HG02870 (cell line): Measurements from ENCODE around the gene C11orf71.

Experiments used
- ATAC-seq: cut with Tn5 transposase; IDR thresholded peaks from one replicate; pipeline ENCODE4 v1.9.1; 2021; ENCODE audit warnings: mild to moderate bottlenecking, moderate library complexity; ENCODE audit not compliant: unreplicated experiment

Gene C11orf71

GRCh38 chr11:114400915-114401223 is 558 bp upstream of the C11orf71 start:
- no peak for ATAC-seq

- ATAC-seq = no peak
These were observed 658 bp downstream of the C11orf71 start for GRCh38 chr11:114399490-114400215.

GRCh38 chr11:114398303-114398920 is 1.9 kb downstream of the C11orf71 start:
- no peak for ATAC-seq

GRCh38 chr11:114397349-114397982 is 2.8 kb downstream of the C11orf71 start:
- ATAC-seq = no peak

- ATAC-seq = no peak
These were observed 3.4 kb downstream of the C11orf71 start for GRCh38 chr11:114396916-114397315.

- no peak for ATAC-seq
These were observed 4.6 kb downstream of the C11orf71 start for GRCh38 chr11:114395736-114396135.

- no peak for ATAC-seq
These were observed 7.3 kb downstream of the C11orf71 start for GRCh38 chr11:114392735-114393667.

- ATAC-seq = no peak
These were observed 13.8 kb downstream of the C11orf71 start for GRCh38 chr11:114386545-114386944.

- ATAC-seq = no peak
These were observed 14.2 kb downstream of the C11orf71 start for GRCh38 chr11:114386131-114386530.

- ATAC-seq = no peak
These were observed 15.8 kb downstream of the C11orf71 start for GRCh38 chr11:114384487-114384886.

- no peak for ATAC-seq
These were observed 17.8 kb downstream of the C11orf71 start for GRCh38 chr11:114382509-114382908.

GRCh38 chr11:114379394-114380069 is 20.8 kb downstream of the C11orf71 start:
- no peak for ATAC-seq

GRCh38 chr11:114377612-114378267 is 22.6 kb downstream of the C11orf71 start:
- no peak for ATAC-seq

GRCh38 chr11:114375052-114375451 is 25.3 kb downstream of the C11orf71 start:
- no peak for ATAC-seq

GRCh38 chr11:114368918-114369680 is 31.2 kb downstream of the C11orf71 start:
- no peak for ATAC-seq

GRCh38 chr11:114367244-114367957 is 32.9 kb downstream of the C11orf71 start:
- no peak for ATAC-seq

GRCh38 chr11:114366331-114367243 is 33.7 kb downstream of the C11orf71 start:
- no peak for ATAC-seq

- no peak for ATAC-seq
These were observed 37.4 kb downstream of the C11orf71 start for GRCh38 chr11:114362958-114363357.
